ENCODE data around the gene DPP10.
"Not testable (repeated sequence)": the region's sequence is repeated elsewhere in the genome, so short reads cannot be mapped to it uniquely, and the experiment has no call there.

Gene DPP10

GRCh38 chr2:114442510-114442909 is at the start of gene DPP10:
Gene DPP10, plus strand, starts transcription at chr2:114442641.
- DNase-seq, result no peak

- no peak for DNase-seq
Measured at GRCh38 chr2:114400890-114401289, 41.6 kb upstream of the DPP10 start.

- no peak for DNase-seq
Measured at GRCh38 chr2:114405247-114406116, 37.0 kb upstream of the DPP10 start.

GRCh38 chr2:114406347-114406746 is 36.1 kb upstream of the DPP10 start:
- no peak for DNase-seq

GRCh38 chr2:114407353-114407752 is 35.1 kb upstream of the DPP10 start:
- DNase-seq, result not testable (repeated sequence)

GRCh38 chr2:114421781-114422180 is 20.7 kb upstream of the DPP10 start:
- DNase-seq, result no peak

GRCh38 chr2:114424699-114425098 is 17.7 kb upstream of the DPP10 start:
- DNase-seq, result no peak

GRCh38 chr2:114426756-114427155 is 15.7 kb upstream of the DPP10 start:
- DNase-seq, result no peak

GRCh38 chr2:114436329-114436728 is 6.1 kb upstream of the DPP10 start:
- no peak for DNase-seq

- no peak for DNase-seq
Measured at GRCh38 chr2:114446571-114446970, 4.1 kb downstream of the DPP10 start.

- DNase-seq, result no peak
Measured at GRCh38 chr2:114450639-114451038, 8.2 kb downstream of the DPP10 start.

- DNase-seq, result no peak
Measured at GRCh38 chr2:114456566-114456965, 14.1 kb downstream of the DPP10 start.

- no peak for DNase-seq
Measured at GRCh38 chr2:114457956-114458355, 15.5 kb downstream of the DPP10 start.

GRCh38 chr2:114461116-114461515 is 18.7 kb downstream of the DPP10 start:
- DNase-seq, result no peak

- DNase-seq, result no peak
Measured at GRCh38 chr2:114464961-114465706, 22.7 kb downstream of the DPP10 start.

- DNase-seq, result no peak
Measured at GRCh38 chr2:114468343-114468742, 25.9 kb downstream of the DPP10 start.

GRCh38 chr2:114472246-114472645 is 29.8 kb downstream of the DPP10 start:
- DNase-seq, result no peak

- DNase-seq, result no peak
Measured at GRCh38 chr2:114472726-114473125, 30.3 kb downstream of the DPP10 start.

- DNase-seq, result no peak
Measured at GRCh38 chr2:114488841-114489530, 46.5 kb downstream of the DPP10 start.

- DNase-seq, result no peak
Measured at GRCh38 chr2:114495046-114495445, 52.6 kb downstream of the DPP10 start.

GRCh38 chr2:114496959-114497358 is 54.5 kb downstream of the DPP10 start:
- no peak for DNase-seq

GRCh38 chr2:114499101-114499500 is 56.7 kb downstream of the DPP10 start:
- DNase-seq, result no peak

- no peak for DNase-seq
Measured at GRCh38 chr2:114507744-114508143, 65.3 kb downstream of the DPP10 start.

GRCh38 chr2:114515882-114516281 is 73.4 kb downstream of the DPP10 start:
- DNase-seq, result no peak
